IPS DF 6.9 (cell line): ENCODE data around the gene CCR8.
A peak's percentile ranks its signal among the peaks of the same experiment; 100 is the strongest.

Experiments used
- DNase-seq: peaks from one replicate; pipeline ENCODE4 v3.0.0-alpha.2; 2013; ENCODE audit warnings: low read depth, low spot score
- H3K27ac ChIP-seq: one replicate; pipeline ENCODE4 v1.5.1; 2013; ENCODE audit warnings: low read length, control low read depth
- H3K27me3 ChIP-seq: 2 replicates; pipeline ENCODE4 v1.6.1; 2013; ENCODE audit warnings: mild to moderate bottlenecking, low read length; ENCODE audit not compliant: control insufficient read depth, insufficient read depth
- H3K36me3 ChIP-seq: 2 replicates; pipeline ENCODE4 v1.6.1; 2013; ENCODE audit warnings: low read length; ENCODE audit not compliant: control insufficient read depth, insufficient read depth
- H3K4me1 ChIP-seq: 2 replicates; pipeline ENCODE4 v1.6.1; 2013; ENCODE audit warnings: low read length; ENCODE audit not compliant: control insufficient read depth, insufficient read depth
- H3K4me3 ChIP-seq: 2 replicates; pipeline ENCODE4 v1.5.1; 2013; ENCODE audit warnings: mild to moderate bottlenecking, low read length
- H3K9me3 ChIP-seq: 2 replicates; pipeline ENCODE4 v1.6.1; 2013; ENCODE audit warnings: low read length, inconsistent platforms; ENCODE audit not compliant: control insufficient read depth, insufficient read depth
- WGBS: extraction: QIAGEN DNeasy Blood & Tissue Kit; methylation state at CpG from one replicate; pipeline ENCODE4 v1.1.7; 2013; ENCODE audit warnings: mixed read lengths, missing lambda C conversion rate; ENCODE audit not compliant: insufficient read length, insufficient coverage; 5-methylcytosine and 5-hydroxymethylcytosine counted together

Gene CCR8

DNA sequence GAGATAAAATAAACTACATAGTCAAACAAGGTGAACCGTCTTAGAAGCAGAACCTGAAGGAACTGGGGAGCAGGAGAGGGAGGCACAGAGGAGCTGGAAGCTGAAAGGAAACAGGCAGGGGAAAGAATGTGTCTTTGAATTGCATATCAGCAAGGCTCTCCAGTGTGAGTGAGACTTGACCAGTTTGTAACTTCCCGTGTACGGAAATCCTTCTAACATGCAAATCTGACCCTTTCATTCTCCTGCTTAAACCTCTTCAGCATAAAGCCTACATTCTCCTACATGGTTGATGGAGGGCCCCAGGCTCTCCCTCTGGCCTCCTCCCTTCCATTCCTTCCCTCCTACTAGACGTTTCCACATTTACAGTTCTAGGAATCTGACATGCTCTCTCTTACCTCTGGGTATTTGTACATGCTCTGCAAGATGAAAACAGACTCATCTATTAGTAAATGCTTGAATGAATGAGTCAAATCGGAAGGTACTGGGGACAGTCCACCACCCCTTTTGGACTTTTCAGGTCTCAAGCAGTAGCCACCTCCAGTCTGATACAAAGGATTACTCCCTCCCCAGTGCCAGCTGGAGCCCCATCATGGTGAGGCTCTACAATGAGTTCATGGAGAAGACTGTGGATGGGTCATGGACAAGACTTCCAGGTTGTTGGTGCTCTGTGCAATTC is 47.6 kb downstream of the CCR8 start:
- no peaks in the 10 kb centered on the region for H3K36me3 ChIP-seq
- no peaks in the 10 kb centered on the region for H3K9me3 ChIP-seq
- no CpG with 5 or more reads among the region's 5 CpGs for WGBS
- no peak for DNase-seq
- H3K4me3 ChIP-seq: no peak overlapping the region
- H3K4me1 ChIP-seq: peaks cover 1% of the 10 kb centered on the region
- no peak overlapping the region for H3K27ac ChIP-seq
- no peaks in the 10 kb centered on the region for H3K27me3 ChIP-seq

DNA sequence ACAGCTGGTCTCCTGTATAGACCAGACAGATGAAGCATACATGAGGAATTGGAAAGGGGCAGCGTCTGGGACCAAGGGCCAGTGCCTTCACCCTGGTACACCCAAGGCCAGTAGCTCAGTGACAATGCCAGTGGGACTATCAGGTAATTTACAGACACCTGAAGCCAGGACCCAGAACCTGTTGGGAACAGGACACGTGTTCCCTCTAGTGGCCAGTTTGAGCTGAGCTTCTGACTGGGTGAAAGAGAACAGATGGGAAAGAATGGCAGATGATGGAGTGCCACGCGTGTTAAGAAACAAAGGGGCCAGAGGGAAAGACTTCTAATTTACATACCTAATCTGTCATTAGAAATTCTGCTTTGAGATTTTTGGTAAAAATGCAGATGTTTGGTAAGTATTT is 48.6 kb downstream of the CCR8 start:
- Histone ChIP-seq H3K9me3 (no peaks in the 10 kb centered on the region), H3K27ac (no peak overlapping the region), H3K4me3 (no peak overlapping the region), H3K36me3 (no peaks in the 10 kb centered on the region), H3K27me3 (no peaks in the 10 kb centered on the region), H3K4me1 (peaks cover 1% of the 10 kb centered on the region)
- WGBS: no CpG with 5 or more reads among the region's 4 CpGs
- DNase-seq: peak; percentile 82

- WGBS: no CpG with 5 or more reads among the region's 10 CpGs
- H3K4me1 ChIP-seq: peaks cover 1% of the 10 kb centered on the region
- H3K36me3 ChIP-seq: no peaks in the 10 kb centered on the region
- no peaks in the 10 kb centered on the region for H3K27me3 ChIP-seq
- H3K9me3 ChIP-seq: no peaks in the 10 kb centered on the region
- H3K4me3 ChIP-seq: no peak overlapping the region
- no peak for DNase-seq
- H3K27ac ChIP-seq: no peak overlapping the region
Measured at GRCh38 chr3:39378957-39379777, 49.7 kb downstream of the CCR8 start.

DNA sequence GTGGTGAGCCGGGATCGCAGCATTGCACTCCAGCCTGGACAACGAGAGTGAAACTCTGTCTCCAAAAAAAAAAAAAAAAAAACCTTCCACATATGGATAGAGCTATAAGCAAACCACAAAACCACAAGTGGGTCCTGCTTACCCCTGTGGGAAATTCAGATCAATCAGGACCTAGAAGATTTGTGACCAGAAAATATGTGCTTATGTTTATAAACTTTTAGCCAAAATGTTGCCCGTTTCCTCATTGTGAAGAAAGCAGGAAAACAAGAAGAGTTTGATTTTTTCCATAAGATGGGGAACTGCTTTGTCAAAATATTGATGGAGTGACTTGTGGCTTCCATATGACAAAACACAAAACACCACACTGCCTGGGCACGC is 50.3 kb downstream of the CCR8 start:
- no peaks in the 10 kb centered on the region for H3K36me3 ChIP-seq
- DNase-seq: no peak
- H3K9me3 ChIP-seq: no peaks in the 10 kb centered on the region
- peaks cover 1% of the 10 kb centered on the region for H3K4me1 ChIP-seq
- no peak overlapping the region for H3K4me3 ChIP-seq
- WGBS: no CpG with 5 or more reads among the region's 5 CpGs
- no peak overlapping the region for H3K27ac ChIP-seq
- no peaks in the 10 kb centered on the region for H3K27me3 ChIP-seq

DNA sequence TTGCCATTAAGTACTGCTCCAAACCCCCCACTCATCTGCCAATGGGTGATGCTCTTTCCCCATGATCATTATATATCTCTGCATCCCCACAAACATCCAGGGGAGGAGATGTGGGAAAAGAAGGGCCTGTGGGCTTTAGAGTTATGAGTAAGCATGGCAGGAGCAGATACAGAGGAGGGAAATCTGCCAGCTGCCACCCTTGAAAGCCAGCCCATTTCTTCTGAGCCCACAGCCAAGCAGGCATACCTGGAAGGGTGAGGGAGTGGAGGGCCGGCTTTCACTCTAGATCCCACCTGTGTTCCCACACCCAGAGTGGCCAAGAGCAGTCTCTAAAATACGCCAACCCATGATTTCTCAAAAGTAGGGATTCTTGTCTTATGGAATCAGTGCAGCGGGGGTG is 51.9 kb downstream of the CCR8 start:
- Histone ChIP-seq H3K27ac (no peak overlapping the region), H3K36me3 (no peaks in the 10 kb centered on the region; the same call in 1 of the 2 replicates), H3K4me1 (peaks cover 4% of the 10 kb centered on the region), H3K4me3 (no peak overlapping the region), H3K27me3 (no peaks in the 10 kb centered on the region), H3K9me3 (no peaks in the 10 kb centered on the region)
- WGBS: no CpG with 5 or more reads among the region's 3 CpGs
- DNase-seq: no peak
